GM06990 (cell line): ENCODE data around the gene COL18A1.

Experiments used
- DNase-seq: peaks from one replicate; pipeline ENCODE4 v3.0.0-alpha.2; 2011; ENCODE audit not compliant: insufficient read length; ENCODE audit errors: extremely low read depth
- H3K27me3 ChIP-seq: replicated peaks from 2 replicates; pipeline ENCODE4 v1.6.0; 2011; ENCODE audit warnings: low read length; ENCODE audit not compliant: control insufficient read depth, insufficient read depth
- H3K36me3 ChIP-seq: 2 replicates; pipeline ENCODE4 v1.5.1; 2011; ENCODE audit warnings: low read length; ENCODE audit not compliant: control insufficient read depth, insufficient read depth
- H3K4me3 ChIP-seq: replicated peaks from 2 replicates; pipeline ENCODE4 v1.5.1; 2011; ENCODE audit warnings: low read depth, mild to moderate bottlenecking, control low read depth, low read length
- CTCF ChIP-seq: IDR thresholded peaks from 2 replicates; pipeline ENCODE4 v1.5.1; 2011; ENCODE audit warnings: low read length, control low read depth, mild to moderate bottlenecking, inconsistent platforms; ENCODE audit not compliant: insufficient read depth, poor library complexity, severe bottlenecking

COL18A1 gene

GRCh38 chr21:45377325-45377709, 27.6 kb upstream of the COL18A1 start:
- no peaks in the 10 kb centered on the region; the same call in none of the 2 replicates for H3K27me3 ChIP-seq
- no peaks in the 10 kb centered on the region for H3K36me3 ChIP-seq
- H3K4me3 ChIP-seq: no peak overlapping the region
- no peak for DNase-seq
- no peak for TF ChIP-seq CTCF

- no peak for TF ChIP-seq CTCF
- H3K27me3 ChIP-seq: no peaks in the 10 kb centered on the region; the same call in none of the 2 replicates
- DNase-seq: no peak
- no peak overlapping the region for H3K4me3 ChIP-seq
- no peaks in the 10 kb centered on the region for H3K36me3 ChIP-seq
These were observed 27.1 kb upstream of the COL18A1 start for GRCh38 chr21:45377866-45378257.

- H3K36me3 ChIP-seq: no peaks in the 10 kb centered on the region
- no peaks in the 10 kb centered on the region; the same call in none of the 2 replicates for H3K27me3 ChIP-seq
- TF ChIP-seq CTCF: no peak
- DNase-seq: no peak
- H3K4me3 ChIP-seq: no peak overlapping the region
These were observed 26.6 kb upstream of the COL18A1 start for GRCh38 chr21:45378258-45378966.

GRCh38 chr21:45379171-45379900, 25.6 kb upstream of the COL18A1 start:
- no peak for DNase-seq
- Histone ChIP-seq H3K36me3 (no peaks in the 10 kb centered on the region), H3K27me3 (no peaks in the 10 kb centered on the region; the same call in none of the 2 replicates), H3K4me3 (no peak overlapping the region)
- no peak for TF ChIP-seq CTCF

- TF ChIP-seq CTCF: no peak
- H3K4me3 ChIP-seq: no peak overlapping the region
- H3K27me3 ChIP-seq: no peaks in the 10 kb centered on the region; the same call in none of the 2 replicates
- no peaks in the 10 kb centered on the region for H3K36me3 ChIP-seq
- DNase-seq: no peak
These were observed 25.0 kb upstream of the COL18A1 start for GRCh38 chr21:45379901-45380330.
